ENCODE measurements around the gene AKAP6. TPM values are rescaled to one million over a fixed set of nuclear protein-coding genes. Genes with fewer than 3 reads are reported as not detected.
A peak's percentile ranks its signal among the peaks of the same experiment; 100 is the strongest.

AKAP6 gene
- total and polyA plus RNA-seq, 5 donors, result 15.8 to 138 (median 115) TPM

- DNase-seq (no peak), ATAC-seq (no peak)
- no peaks in the 10 kb centered on the region for H3K9me3 ChIP-seq (ENCODE audit: control insufficient read depth, low read length)
- no peak overlapping the region for H3K4me3 ChIP-seq (ENCODE audit: low read length)
- H3K4me1 ChIP-seq (ENCODE audit: control insufficient read depth, insufficient read depth, low read length), result no peaks in the 10 kb centered on the region
- no peaks in the 10 kb centered on the region for H3K27me3 ChIP-seq (ENCODE audit: control insufficient read depth, insufficient read depth)
- WGBS, result 73% methylated on average over 4 of the region's 4 CpGs
- intact Hi-C loops (cut with DNase I), result no loop called here
- no peak overlapping the region for H3K27ac ChIP-seq (ENCODE audit: low read length)
These were observed 23.5 kb downstream of the AKAP6 start for GRCh38 chr14:32352631-32353030.

- WGBS, result 56% methylated on average over 3 of the region's 3 CpGs
- H3K27me3 ChIP-seq (ENCODE audit: control insufficient read depth, insufficient read depth), result no peaks in the 10 kb centered on the region
- H3K4me1 ChIP-seq (ENCODE audit: control insufficient read depth, insufficient read depth, low read length), result no peaks in the 10 kb centered on the region
- no peak overlapping the region for H3K4me3 ChIP-seq (ENCODE audit: low read length)
- intact Hi-C loops (cut with DNase I), result no loop called here
- H3K27ac ChIP-seq (ENCODE audit: low read length), result no peak overlapping the region
- peak in 2 of 3 donors; percentile 53 to 55 for DNase-seq
- H3K9me3 ChIP-seq (ENCODE audit: control insufficient read depth, low read length), result no peaks in the 10 kb centered on the region
- ATAC-seq, result no peak
These were observed 25.6 kb downstream of the AKAP6 start for GRCh38 chr14:32354716-32355115.

- intact Hi-C loops (cut with DNase I), result no loop called here
- H3K4me1 ChIP-seq (ENCODE audit: control insufficient read depth, insufficient read depth, low read length), result no peaks in the 10 kb centered on the region
These were observed 29.7 kb downstream of the AKAP6 start for GRCh38 chr14:32358781-32359180.

GRCh38 chr14:32361674-32362073 is 32.6 kb downstream of the AKAP6 start:
- H3K4me3 ChIP-seq (ENCODE audit: low read length), result no peak overlapping the region
- H3K27me3 ChIP-seq (ENCODE audit: control insufficient read depth, insufficient read depth), result no peaks in the 10 kb centered on the region
- no peaks in the 10 kb centered on the region for H3K9me3 ChIP-seq (ENCODE audit: control insufficient read depth, low read length)
- intact Hi-C loops (cut with DNase I), result no loop called here
- H3K4me1 ChIP-seq (ENCODE audit: control insufficient read depth, insufficient read depth, low read length), result peaks cover 2% of the 10 kb centered on the region
- H3K27ac ChIP-seq (ENCODE audit: low read length), result no peak overlapping the region
- WGBS, result 96% methylated on average over 2 of the region's 2 CpGs
- DNase-seq (no peak), ATAC-seq (no peak)

More at GRCh38 chr14:32358781-32359180, 29.7 kb downstream of the AKAP6 start:
- 61% methylated on average over 3 of the region's 3 CpGs for WGBS
- Histone ChIP-seq H3K27me3 (ENCODE audit: control insufficient read depth, insufficient read depth) (no peaks in the 10 kb centered on the region), H3K4me3 (ENCODE audit: low read length) (no peak overlapping the region), H3K27ac (ENCODE audit: low read length) (no peak overlapping the region), H3K9me3 (ENCODE audit: control insufficient read depth, low read length) (no peaks in the 10 kb centered on the region)
- DNase-seq, result no peak
- no peak for ATAC-seq

- Histone ChIP-seq H3K4me1 (ENCODE audit: control insufficient read depth, insufficient read depth, low read length) (peaks cover 2% of the 10 kb centered on the region), H3K9me3 (ENCODE audit: control insufficient read depth, low read length) (no peaks in the 10 kb centered on the region), H3K27ac (ENCODE audit: low read length) (no peak overlapping the region), H3K4me3 (ENCODE audit: low read length) (no peak overlapping the region), H3K27me3 (ENCODE audit: control insufficient read depth, insufficient read depth) (no peaks in the 10 kb centered on the region)
- WGBS, result 94% methylated on average over 4 of the region's 4 CpGs
- intact Hi-C loops (cut with DNase I), result no loop called here
- DNase-seq (no peak), ATAC-seq (no peak)
These were observed 34.7 kb downstream of the AKAP6 start for GRCh38 chr14:32363761-32364160.

- Histone ChIP-seq H3K4me3 (ENCODE audit: low read length) (no peak overlapping the region), H3K4me1 (ENCODE audit: control insufficient read depth, insufficient read depth, low read length) (peaks cover 2% of the 10 kb centered on the region), H3K27ac (ENCODE audit: low read length) (no peak overlapping the region), H3K27me3 (ENCODE audit: control insufficient read depth, insufficient read depth) (no peaks in the 10 kb centered on the region), H3K9me3 (ENCODE audit: control insufficient read depth, low read length) (no peaks in the 10 kb centered on the region)
- ATAC-seq, result no peak
- DNase-seq, result no peak
- 91% methylated on average over 1 of the region's 1 CpG for WGBS
- intact Hi-C loops (cut with DNase I), result no loop called here
These were observed 35.8 kb downstream of the AKAP6 start for GRCh38 chr14:32364941-32365340.

- DNase-seq (peak in 1 of 3 donors; percentile 47), ATAC-seq (peak; percentile 81 to 90)
- no peaks in the 10 kb centered on the region for H3K27me3 ChIP-seq (ENCODE audit: control insufficient read depth, insufficient read depth)
- no peak overlapping the region for H3K4me3 ChIP-seq (ENCODE audit: low read length)
- intact Hi-C loops (cut with DNase I), result no loop called here
- H3K9me3 ChIP-seq (ENCODE audit: control insufficient read depth, low read length), result no peaks in the 10 kb centered on the region
- H3K4me1 ChIP-seq (ENCODE audit: control insufficient read depth, insufficient read depth, low read length), result peaks cover 2% of the 10 kb centered on the region
- H3K27ac ChIP-seq (ENCODE audit: low read length), result no peak overlapping the region
These were observed 37.3 kb downstream of the AKAP6 start for GRCh38 chr14:32366256-32366879.

GRCh38 chr14:32366986-32367385 is 37.9 kb downstream of the AKAP6 start:
- DNase-seq (peak in 1 of 3 donors; percentile 42), ATAC-seq (peak; percentile 53 to 65)
- 48% methylated on average over 4 of the region's 4 CpGs for WGBS
- Histone ChIP-seq H3K27me3 (ENCODE audit: control insufficient read depth, insufficient read depth) (no peaks in the 10 kb centered on the region), H3K9me3 (ENCODE audit: control insufficient read depth, low read length) (no peaks in the 10 kb centered on the region), H3K4me1 (ENCODE audit: control insufficient read depth, insufficient read depth, low read length) (peaks cover 2% of the 10 kb centered on the region), H3K4me3 (ENCODE audit: low read length) (no peak overlapping the region), H3K27ac (ENCODE audit: low read length) (no peak overlapping the region)
- intact Hi-C loops (cut with DNase I), result no loop called here

GRCh38 chr14:32367516-32367915 is 38.4 kb downstream of the AKAP6 start:
- H3K4me3 ChIP-seq (ENCODE audit: low read length), result no peak overlapping the region
- intact Hi-C loops (cut with DNase I), result no loop called here
- no peaks in the 10 kb centered on the region for H3K27me3 ChIP-seq (ENCODE audit: control insufficient read depth, insufficient read depth)
- ATAC-seq (no peak), DNase-seq (no peak)
- no peak overlapping the region for H3K27ac ChIP-seq (ENCODE audit: low read length)
- H3K9me3 ChIP-seq (ENCODE audit: control insufficient read depth, low read length), result no peaks in the 10 kb centered on the region
- H3K4me1 ChIP-seq (ENCODE audit: control insufficient read depth, insufficient read depth, low read length), result peaks cover 2% of the 10 kb centered on the region

GRCh38 chr14:32368107-32368506 is 39.0 kb downstream of the AKAP6 start:
- H3K4me3 ChIP-seq (ENCODE audit: low read length), result no peak overlapping the region
- no peak overlapping the region for H3K27ac ChIP-seq (ENCODE audit: low read length)
- H3K9me3 ChIP-seq (ENCODE audit: control insufficient read depth, low read length), result no peaks in the 10 kb centered on the region
- 91% methylated on average over 3 of the region's 3 CpGs for WGBS
- ATAC-seq, result no peak
- no peaks in the 10 kb centered on the region for H3K27me3 ChIP-seq (ENCODE audit: control insufficient read depth, insufficient read depth)
- H3K4me1 ChIP-seq (ENCODE audit: control insufficient read depth, insufficient read depth, low read length), result peaks cover 2% of the 10 kb centered on the region
- no peak for DNase-seq
- intact Hi-C loops (cut with DNase I), result no loop called here

GRCh38 chr14:32370714-32371113 is 41.6 kb downstream of the AKAP6 start:
- DNase-seq (no peak), ATAC-seq (no peak)
- no peak overlapping the region for H3K4me3 ChIP-seq (ENCODE audit: low read length)
- 53% methylated on average over 1 of the region's 1 CpG for WGBS
- no peak overlapping the region for H3K27ac ChIP-seq (ENCODE audit: low read length)
- intact Hi-C loops (cut with DNase I), result no loop called here
- no peaks in the 10 kb centered on the region for H3K9me3 ChIP-seq (ENCODE audit: control insufficient read depth, low read length)
- H3K27me3 ChIP-seq (ENCODE audit: control insufficient read depth, insufficient read depth), result no peaks in the 10 kb centered on the region
- H3K4me1 ChIP-seq (ENCODE audit: control insufficient read depth, insufficient read depth, low read length), result peaks cover 2% of the 10 kb centered on the region

- Histone ChIP-seq H3K4me1 (ENCODE audit: control insufficient read depth, insufficient read depth, low read length) (no peaks in the 10 kb centered on the region), H3K27me3 (ENCODE audit: control insufficient read depth, insufficient read depth) (no peaks in the 10 kb centered on the region), H3K4me3 (ENCODE audit: low read length) (no peak overlapping the region), H3K27ac (ENCODE audit: low read length) (no peak overlapping the region), H3K9me3 (ENCODE audit: control insufficient read depth, low read length) (no peaks in the 10 kb centered on the region)
- no peak for DNase-seq
- WGBS, result 37% methylated on average over 2 of the region's 2 CpGs
- intact Hi-C loops (cut with DNase I), result no loop called here
- ATAC-seq, result no peak
These were observed 43.1 kb downstream of the AKAP6 start for GRCh38 chr14:32372154-32372553.

Measured in right cardiac atrium (tissue), 5 donors.